SKM-1 (cell line): ENCODE results near the gene AP1M1.

Experiments used
- DNase-seq: peaks from one replicate; lab custom pipeline; 2025; ENCODE audit not compliant: unreplicated experiment; lab: John Stamatoyannopoulos, UW

Gene AP1M1

DNA sequence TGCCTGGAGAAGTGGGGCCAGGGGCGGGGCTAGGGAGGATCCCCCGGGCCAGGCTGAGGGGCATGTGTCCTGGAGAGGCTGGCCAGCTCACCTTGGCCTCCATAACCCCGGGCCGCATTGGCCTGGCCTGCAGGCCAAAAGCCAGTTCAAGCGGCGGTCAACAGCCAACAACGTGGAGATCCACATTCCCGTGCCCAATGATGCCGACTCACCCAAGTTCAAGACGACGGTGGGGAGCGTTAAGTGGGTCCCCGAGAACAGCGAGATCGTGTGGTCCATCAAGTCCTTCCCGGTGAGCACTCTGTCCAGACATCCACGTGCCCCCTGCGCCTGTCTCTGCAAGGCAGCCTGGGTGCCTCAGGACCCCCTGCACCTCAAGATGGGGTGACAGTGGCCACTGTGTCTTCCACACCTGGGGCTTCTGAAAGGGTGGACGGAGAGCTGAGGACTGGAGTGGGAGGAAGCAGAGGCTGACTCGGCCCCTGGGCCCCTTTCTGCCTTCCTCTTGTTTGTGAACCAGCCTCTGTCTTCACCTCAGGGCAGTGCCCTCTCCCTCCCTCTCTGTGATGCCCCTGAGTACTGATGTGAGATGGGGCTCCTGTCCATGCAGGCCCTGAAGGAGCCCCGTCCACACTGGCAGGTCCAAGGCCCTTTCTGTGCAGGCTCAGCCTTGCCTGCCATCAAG, 31.1 kb downstream of the AP1M1 start:
- no peak for DNase-seq

DNA sequence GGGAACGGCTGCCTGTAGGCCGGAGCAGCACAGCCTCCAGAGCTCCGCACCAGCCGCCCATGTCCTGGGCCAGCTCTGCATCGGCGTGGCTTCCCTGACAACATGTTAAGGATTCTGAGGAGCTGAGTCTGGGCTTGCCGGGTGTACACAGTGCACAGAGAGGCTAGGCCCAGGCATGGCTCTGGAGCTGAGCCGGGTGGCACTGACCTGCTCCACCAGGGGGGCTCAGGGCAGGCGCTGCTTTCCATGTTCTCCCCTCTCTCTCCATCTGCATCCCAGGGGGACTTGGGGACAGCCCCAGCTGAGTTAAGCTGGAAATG, 31.6 kb downstream of the AP1M1 start:
- no peak for DNase-seq

GRCh38 chr19:16232127-16232526, 34.4 kb downstream of the AP1M1 start:
- no peak for DNase-seq

GRCh38 chr19:16232568-16232967, 34.9 kb downstream of the AP1M1 start:
- DNase-seq: no peak

- DNase-seq: no peak
Measured at GRCh38 chr19:16233081-16233776, 35.5 kb downstream of the AP1M1 start.

- no peak for DNase-seq
Measured at GRCh38 chr19:16233836-16234551, 36.3 kb downstream of the AP1M1 start.

- DNase-seq: no peak
Measured at GRCh38 chr19:16234552-16235445, 37.1 kb downstream of the AP1M1 start.

- no peak for DNase-seq
Measured at GRCh38 chr19:16235811-16236652, 38.3 kb downstream of the AP1M1 start.

DNA sequence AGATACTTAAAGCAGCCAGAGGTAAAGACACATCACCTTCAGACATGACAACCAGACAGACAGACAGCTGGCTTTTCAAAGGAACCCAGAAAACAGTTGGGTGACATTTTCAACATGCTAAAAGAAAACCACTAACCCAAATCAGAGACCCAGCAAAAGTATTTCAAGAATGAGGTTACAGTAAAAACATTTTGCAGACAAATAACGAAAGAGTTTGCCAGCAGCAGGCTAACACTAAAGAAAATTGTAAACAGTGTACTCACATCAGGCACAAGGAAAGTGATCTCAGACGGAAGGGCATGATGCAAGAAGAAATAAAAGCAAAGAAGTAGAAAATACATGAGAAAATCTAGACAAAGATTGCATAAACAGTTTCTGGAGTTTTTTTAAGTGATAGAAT, 46.4 kb downstream of the AP1M1 start:
- DNase-seq: no peak

GRCh38 chr19:16247353-16248182, 49.9 kb downstream of the AP1M1 start:
- DNase-seq: peak; percentile 35

GRCh38 chr19:16248380-16249023, 50.8 kb downstream of the AP1M1 start:
- no peak for DNase-seq

DNA sequence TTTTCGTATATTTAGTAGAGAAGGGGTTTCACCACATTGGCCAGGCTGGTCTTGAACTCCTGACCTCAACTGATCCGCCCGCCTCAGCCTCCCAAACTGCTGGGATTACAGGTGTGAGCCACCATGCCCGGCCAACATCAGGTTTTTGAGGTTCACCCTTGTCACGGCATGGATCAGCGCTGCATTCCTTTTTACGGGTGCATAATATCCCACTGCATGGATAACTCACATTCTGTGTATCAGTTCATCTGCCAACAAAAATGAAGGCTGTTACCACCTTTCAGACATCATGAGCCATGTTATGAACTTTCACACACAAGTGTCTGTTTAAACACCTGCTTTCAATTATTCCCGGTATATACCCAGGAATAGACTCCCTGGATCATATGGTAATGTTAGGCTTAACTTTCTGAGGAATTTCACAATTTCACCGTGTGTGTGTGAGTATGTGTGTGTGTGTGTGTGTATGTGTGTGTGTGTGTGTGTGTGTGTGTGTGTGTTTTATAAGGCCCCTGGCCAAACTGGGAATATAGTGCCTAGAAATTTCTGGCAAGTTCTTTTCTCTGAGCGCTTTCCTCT, 52.2 kb downstream of the AP1M1 start:
- DNase-seq: no peak

DNA sequence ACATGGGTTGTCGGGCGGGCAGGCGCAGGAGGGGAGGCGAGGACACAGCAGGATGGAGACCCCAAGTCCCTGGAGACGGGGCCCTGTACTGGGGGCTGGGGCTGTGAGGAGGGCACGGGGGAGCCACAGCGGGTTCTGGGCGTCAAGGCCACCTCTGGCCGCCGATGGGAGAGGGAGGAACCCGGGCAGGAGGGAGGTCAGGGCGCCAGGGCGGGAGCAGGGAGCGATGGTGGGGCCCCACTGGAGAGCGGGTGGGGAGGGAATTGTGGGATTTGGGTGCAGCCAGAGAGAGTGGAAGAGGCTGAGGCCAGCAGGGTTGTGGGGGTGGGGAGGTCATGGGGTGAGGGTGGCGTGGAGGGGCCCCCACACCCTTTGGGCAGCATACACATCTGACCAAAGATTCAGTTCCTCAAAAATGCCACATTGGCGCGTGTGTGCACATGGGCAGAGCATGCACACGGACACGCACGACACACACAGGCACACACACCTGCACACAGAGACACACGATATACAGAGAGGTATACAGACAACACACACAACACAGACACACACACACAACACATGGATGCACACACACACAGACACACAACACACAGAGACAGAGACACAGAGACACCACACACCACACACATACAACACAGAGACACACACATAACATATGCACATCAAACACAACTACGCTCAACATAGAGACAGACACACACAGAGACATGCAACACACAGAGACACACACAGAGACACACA, 54.9 kb downstream of the AP1M1 start:
- DNase-seq: no peak

DNA sequence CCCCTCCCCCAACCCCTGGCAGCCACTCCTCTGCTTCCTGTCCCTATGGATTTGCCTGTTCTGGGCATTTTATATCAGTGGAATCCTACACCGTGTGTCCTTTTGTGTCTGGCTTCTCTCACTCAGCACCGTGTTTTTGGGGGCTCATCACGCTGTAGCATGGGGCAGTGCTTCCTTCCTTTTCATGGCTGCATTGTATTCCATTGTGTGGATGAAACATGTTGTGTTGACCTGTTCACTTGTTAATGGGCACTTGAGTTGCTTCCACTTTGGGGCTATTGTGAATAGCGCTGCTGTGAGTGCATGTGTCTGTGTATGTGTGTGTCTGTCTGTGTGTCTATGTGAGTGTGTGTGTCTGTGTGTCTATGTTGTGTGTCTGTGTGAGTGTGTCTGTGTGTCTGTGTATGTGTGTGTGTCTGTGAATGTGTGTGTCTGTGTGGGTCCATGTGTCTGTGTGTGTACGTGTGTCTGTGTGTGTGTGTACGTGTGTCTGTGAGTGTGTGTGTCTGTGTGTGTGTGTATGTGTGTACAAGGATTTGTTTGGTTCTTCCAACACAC, 57.2 kb downstream of the AP1M1 start:
- no peak for DNase-seq

- no peak for DNase-seq
Measured at GRCh38 chr19:16257509-16258002, 59.8 kb downstream of the AP1M1 start.

GRCh38 chr19:16258440-16258903, 60.8 kb downstream of the AP1M1 start:
- peak; percentile 28 for DNase-seq

- DNase-seq: no peak
Measured at GRCh38 chr19:16259385-16260159, 61.9 kb downstream of the AP1M1 start.
